IMR-90 (cell line): ENCODE measurements around the gene ASTN2.

Experiments
- CTCF ChIP-seq: conservative IDR thresholded peaks from 2 replicates; pipeline ENCODE4 v1.5.1; 2012; ENCODE audit warnings: mild to moderate bottlenecking, low read depth, low read length, improper control_type of control experiment
- ELK1 ChIP-seq: fragments of 150-350 bp; IDR thresholded peaks from 2 replicates; pipeline ENCODE4 v1.6.1; 2016; ENCODE audit warnings: low read depth, mild to moderate bottlenecking, low read length, moderate library complexity, borderline replicate concordance
- MAFK ChIP-seq: IDR thresholded peaks from 2 replicates; pipeline ENCODE4 v1.6.1; 2012; ENCODE audit warnings: low read depth, low read length, improper control_type of control experiment
- MXI1 ChIP-seq: IDR thresholded peaks from 2 replicates; pipeline ENCODE4 v1.6.1; 2012; ENCODE audit warnings: low read depth, mild to moderate bottlenecking, low read length, moderate library complexity, borderline replicate concordance
- NFE2L2 ChIP-seq: fragments of 150-350 bp; IDR thresholded peaks from 2 replicates; pipeline ENCODE4 v1.6.1; 2016; ENCODE audit warnings: low read depth, mild to moderate bottlenecking, low read length
- POLR2A ChIP-seq: IDR thresholded peaks from 2 replicates; pipeline ENCODE4 v1.6.1; 2012; ENCODE audit warnings: mild to moderate bottlenecking, low read depth, low read length
- RFX5 ChIP-seq: IDR thresholded peaks from 2 replicates; pipeline ENCODE4 v1.8.0; 2012; ENCODE audit warnings: low read depth, mild to moderate bottlenecking, low read length, moderate library complexity
- USF2 ChIP-seq: fragments of 150-350 bp; IDR thresholded peaks from 2 replicates; pipeline ENCODE4 v1.6.1; 2017; ENCODE audit warnings: mild to moderate bottlenecking, antibody characterized with exemption, low read length, low read depth

- no peak for TF ChIP-seq CTCF
- no peak for TF ChIP-seq POLR2A
- no peak for TF ChIP-seq MXI1
- no peak for TF ChIP-seq NFE2L2
- no peak for TF ChIP-seq ELK1
- TF ChIP-seq USF2, result no peak
- TF ChIP-seq RFX5, result no peak
- TF ChIP-seq MAFK, result no peak
These were observed 263.1 kb downstream of the ASTN2 start for GRCh38 chr9:117151716-117152115.
